Measurements from ENCODE around the gene ATP7B.

The ATP7B gene

DNA sequence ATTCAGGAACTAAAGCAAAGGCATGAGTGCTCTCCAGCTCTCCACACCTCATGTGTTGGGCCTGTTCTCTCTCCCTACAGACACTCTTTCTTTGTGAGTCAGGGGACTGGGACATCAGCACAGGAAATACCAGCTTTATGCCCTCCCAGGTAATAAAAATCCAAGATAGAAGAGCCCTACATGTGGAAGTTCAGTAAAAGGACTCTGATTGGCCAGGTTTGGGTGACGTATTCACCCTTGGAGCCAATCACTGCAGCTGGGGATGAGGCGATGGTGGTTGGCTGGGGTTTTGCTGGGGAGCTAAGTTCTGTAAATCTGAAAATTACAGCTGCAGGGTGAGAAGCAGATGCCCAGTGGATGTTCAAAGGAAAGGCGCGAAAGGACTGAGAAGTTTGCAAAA lies 117.0 kb downstream of the ATP7B start:
- TF ChIP-seq, protein P1, sequence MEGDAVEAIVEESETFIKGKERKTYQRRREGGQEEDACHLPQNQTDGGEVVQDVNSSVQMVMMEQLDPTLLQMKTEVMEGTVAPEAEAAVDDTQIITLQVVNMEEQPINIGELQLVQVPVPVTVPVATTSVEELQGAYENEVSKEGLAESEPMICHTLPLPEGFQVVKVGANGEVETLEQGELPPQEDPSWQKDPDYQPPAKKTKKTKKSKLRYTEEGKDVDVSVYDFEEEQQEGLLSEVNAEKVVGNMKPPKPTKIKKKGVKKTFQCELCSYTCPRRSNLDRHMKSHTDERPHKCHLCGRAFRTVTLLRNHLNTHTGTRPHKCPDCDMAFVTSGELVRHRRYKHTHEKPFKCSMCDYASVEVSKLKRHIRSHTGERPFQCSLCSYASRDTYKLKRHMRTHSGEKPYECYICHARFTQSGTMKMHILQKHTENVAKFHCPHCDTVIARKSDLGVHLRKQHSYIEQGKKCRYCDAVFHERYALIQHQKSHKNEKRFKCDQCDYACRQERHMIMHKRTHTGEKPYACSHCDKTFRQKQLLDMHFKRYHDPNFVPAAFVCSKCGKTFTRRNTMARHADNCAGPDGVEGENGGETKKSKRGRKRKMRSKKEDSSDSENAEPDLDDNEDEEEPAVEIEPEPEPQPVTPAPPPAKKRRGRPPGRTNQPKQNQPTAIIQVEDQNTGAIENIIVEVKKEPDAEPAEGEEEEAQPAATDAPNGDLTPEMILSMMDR (IDR thresholded peaks at IDR 0.05; ENCODE audit: control extremely low read depth, extremely low read depth, low read depth, missing control alignments), result no peak
- no peak for DNase-seq (ENCODE audit: extremely low spot score)
- ChIA-PET CTCF (interaction anchor here (1.3 to 3.5 kb wide), 6 partner anchors 9 to 557 kb away, joined by 3 to 25 read pairs (median 10); partner anchors contain the start of gene VPS36), POLR2A (no interaction called here)

- TF ChIP-seq, protein P1 (IDR thresholded peaks at IDR 0.05; ENCODE audit: control extremely low read depth, extremely low read depth, low read depth, missing control alignments), result no peak
- ChIA-PET CTCF (interaction anchor here (0.9 to 3.5 kb wide), 8 partner anchors 8 to 271 kb away, joined by 3 to 19 read pairs (median 3); no protein-coding TSS in a partner anchor), POLR2A (no interaction called here)
- DNase-seq (ENCODE audit: extremely low spot score), result no peak
These were observed 118.6 kb downstream of the ATP7B start for GRCh38 chr13:51892657-51893056.

DNA sequence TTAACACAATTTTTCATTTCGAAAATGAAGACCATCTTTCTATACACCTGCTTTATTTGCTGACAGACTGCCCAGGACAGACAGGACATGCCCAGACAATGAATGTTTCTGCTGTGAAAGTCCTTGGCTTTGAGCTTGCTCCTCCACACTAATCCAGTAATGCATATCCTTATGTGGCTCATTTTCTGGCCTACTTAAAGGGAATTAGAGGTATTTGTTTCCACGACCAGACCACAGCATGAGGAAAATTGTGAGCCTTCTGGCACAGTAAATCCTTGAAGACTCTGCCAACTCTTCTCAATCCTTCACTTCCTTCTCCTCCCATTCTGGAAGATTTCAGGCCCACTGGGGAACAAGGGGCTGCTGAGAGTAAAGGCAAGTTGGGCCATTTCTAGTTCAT lies 123.8 kb downstream of the ATP7B start:
- TF ChIP-seq, protein P1 (IDR thresholded peaks at IDR 0.05; ENCODE audit: control extremely low read depth, extremely low read depth, low read depth, missing control alignments), result no peak
- CTCF ChIA-PET, result no interaction called here

GRCh38 chr13:51885651-51886050 lies 125.6 kb downstream of the ATP7B start:
- no peak for DNase-seq (ENCODE audit: extremely low spot score)
- POLR2A ChIA-PET, result no interaction called here
- TF ChIP-seq, protein P1 (IDR thresholded peaks at IDR 0.05; ENCODE audit: control extremely low read depth, extremely low read depth, low read depth, missing control alignments), result no peak
- CTCF ChIA-PET, result interaction anchor here (0.8 to 3.8 kb wide), 4 partner anchors 9 to 27 kb away, joined by 3 to 19 read pairs (median 3); no protein-coding TSS in a partner anchor

More for the DNA sequence above, 123.8 kb downstream of the ATP7B start:
- POLR2A ChIA-PET, result no interaction called here
- no peak for DNase-seq (ENCODE audit: extremely low spot score)

- TF ChIP-seq, protein P1 (IDR thresholded peaks at IDR 0.05; ENCODE audit: control extremely low read depth, extremely low read depth, low read depth, missing control alignments), result no peak
- DNase-seq (ENCODE audit: extremely low spot score), result no peak
- ChIA-PET CTCF (interaction anchor here (3.8 kb wide), 1 partner anchor 11 kb away, joined by 19 read pairs; no protein-coding TSS in a partner anchor), POLR2A (no interaction called here)
These were observed 128.0 kb downstream of the ATP7B start for GRCh38 chr13:51883226-51883600.
